Measurements from ENCODE around the gene HPS1. TPM values are rescaled to one million over a fixed set of nuclear protein-coding genes. Genes with fewer than 3 reads are reported as not detected.

HPS1 gene
- total RNA-seq, 1 donor from 2014 or later: 31.9 TPM

DNA sequence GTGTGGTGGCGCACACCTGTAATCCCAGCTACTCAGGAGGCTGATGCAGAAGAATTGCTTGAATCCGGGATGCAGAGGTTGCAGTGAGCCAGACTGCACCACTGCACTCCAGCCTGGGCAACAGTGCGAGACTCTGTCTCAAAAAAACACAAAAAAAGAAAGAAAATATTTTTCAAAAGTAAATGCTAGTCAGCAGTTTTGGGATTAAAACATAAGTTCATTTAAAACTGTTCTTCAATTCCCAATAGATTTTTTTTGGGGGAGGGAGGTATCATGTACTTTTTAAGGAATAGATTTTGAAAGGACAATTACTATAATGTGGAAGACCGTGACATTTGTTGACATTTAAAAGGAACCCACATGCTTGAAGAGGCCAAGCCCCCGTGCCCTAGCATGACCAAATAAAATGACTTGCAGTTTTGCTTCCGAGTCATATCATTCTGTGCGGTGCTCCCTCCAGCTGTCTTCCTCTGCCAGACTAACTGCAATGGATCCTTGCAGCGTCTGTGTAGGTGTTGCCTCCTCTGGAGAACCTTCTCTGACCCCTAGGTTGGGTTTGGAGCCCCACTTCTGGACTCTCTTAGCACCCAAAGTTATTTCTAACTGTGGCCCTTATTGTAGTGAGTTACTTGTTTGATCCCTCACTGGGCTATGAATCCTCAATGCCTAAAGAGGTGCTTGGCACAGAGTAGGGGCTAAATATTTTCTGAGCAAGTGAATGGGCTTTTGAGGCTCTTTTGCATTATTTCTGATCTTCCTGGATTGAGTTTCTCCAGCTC, 17.4 kb upstream of the HPS1 start:
- peaks cover 55% of the 10 kb centered on the region for H3K4me1 ChIP-seq
- no peak for TF ChIP-seq CTCF (IDR thresholded peaks at IDR 0.05; ENCODE audit: borderline replicate concordance)
- H3K4me3 ChIP-seq: no peak overlapping the region
- intact Hi-C loops (cut with micrococcal nuclease): no loop called here
- no peaks in the 10 kb centered on the region for H3K36me3 ChIP-seq
- peak overlapping the region; percentile 68 for H3K27ac ChIP-seq (replicated peaks)
- no peak for DNase-seq
- peaks cover 14% of the 10 kb centered on the region for H3K27me3 ChIP-seq (ENCODE audit: low read depth)
- H3K9me3 ChIP-seq (replicated peaks): no peaks in the 10 kb centered on the region

- peak overlapping the region; percentile 82 for H3K27ac ChIP-seq (replicated peaks)
These were observed 16.3 kb upstream of the HPS1 start for GRCh38 chr10:98463016-98463415.

DNA sequence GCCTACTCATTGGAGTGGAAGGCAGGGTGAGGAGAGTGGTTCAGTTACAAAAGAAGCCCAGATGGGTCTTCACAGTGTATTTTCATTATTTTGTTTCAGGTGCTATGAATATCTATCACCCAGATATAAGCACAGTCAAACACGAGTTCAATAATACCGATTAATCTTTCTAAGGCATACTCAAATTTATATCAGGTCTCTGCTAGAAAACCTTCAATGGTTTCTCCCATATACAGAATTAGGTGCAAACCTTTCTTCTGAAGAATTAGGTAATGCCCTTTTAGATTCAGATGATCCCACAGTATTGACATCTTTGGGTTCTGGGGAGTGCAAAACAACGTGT, 14.7 kb upstream of the HPS1 start:
- intact Hi-C loops (cut with micrococcal nuclease): no loop called here
- no peak for TF ChIP-seq CTCF (IDR thresholded peaks at IDR 0.05; ENCODE audit: borderline replicate concordance)
- H3K27ac ChIP-seq (replicated peaks): peak overlapping the region; percentile 82
- no peaks in the 10 kb centered on the region for H3K36me3 ChIP-seq
- H3K4me1 ChIP-seq: peaks cover 31% of the 10 kb centered on the region
- no peak for DNase-seq
- H3K4me3 ChIP-seq: no peak overlapping the region
- H3K27me3 ChIP-seq (ENCODE audit: low read depth): peaks cover 5% of the 10 kb centered on the region
- H3K9me3 ChIP-seq (replicated peaks): no peaks in the 10 kb centered on the region

More at GRCh38 chr10:98463016-98463415, 16.3 kb upstream of the HPS1 start:
- intact Hi-C loops (cut with micrococcal nuclease): no loop called here
- DNase-seq: no peak
- Histone ChIP-seq H3K4me1 (peaks cover 44% of the 10 kb centered on the region), H3K36me3 (no peaks in the 10 kb centered on the region), H3K27me3 (ENCODE audit: low read depth) (peaks cover 10% of the 10 kb centered on the region), H3K9me3 (replicated peaks) (no peaks in the 10 kb centered on the region), H3K4me3 (no peak overlapping the region)
- TF ChIP-seq CTCF (IDR thresholded peaks at IDR 0.05; ENCODE audit: borderline replicate concordance): no peak

DNA sequence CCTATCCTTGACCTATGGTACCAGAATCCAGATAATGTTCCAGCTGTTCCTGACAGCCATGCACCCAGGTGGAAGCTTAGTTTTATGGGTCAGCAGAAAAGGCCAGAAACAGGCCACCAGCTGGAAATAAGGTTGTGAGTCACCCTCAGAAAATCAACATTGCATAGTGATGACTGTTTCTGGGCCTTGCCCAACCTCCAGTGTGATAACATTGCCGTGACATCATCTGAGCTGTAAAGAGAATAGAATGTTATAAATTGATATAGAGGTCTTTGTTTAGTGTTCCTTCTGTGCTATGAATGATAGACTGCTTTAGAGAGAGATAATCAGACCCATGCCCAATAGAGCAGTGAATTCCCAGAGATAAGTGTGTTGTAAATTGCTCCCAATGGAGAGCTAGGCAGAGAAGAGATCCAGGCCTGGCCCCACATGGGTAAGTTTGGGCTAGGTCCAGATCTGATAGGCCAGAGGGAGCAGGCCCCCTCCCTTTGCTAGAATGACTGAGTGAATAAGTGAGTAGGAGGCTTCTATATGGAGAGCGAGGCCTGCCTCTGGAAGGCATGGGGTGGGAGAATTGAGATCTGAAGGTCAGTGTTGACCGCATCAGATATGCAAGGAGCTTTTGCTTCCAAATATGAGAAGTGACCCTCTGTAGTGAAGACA, 14.2 kb upstream of the HPS1 start:
- TF ChIP-seq CTCF (IDR thresholded peaks at IDR 0.05; ENCODE audit: borderline replicate concordance): no peak
- Histone ChIP-seq H3K4me3 (no peak overlapping the region), H3K36me3 (no peaks in the 10 kb centered on the region), H3K4me1 (peaks cover 29% of the 10 kb centered on the region), H3K9me3 (replicated peaks) (no peaks in the 10 kb centered on the region), H3K27ac (replicated peaks) (peak overlapping the region; percentile 82), H3K27me3 (ENCODE audit: low read depth) (no peaks in the 10 kb centered on the region)
- DNase-seq: no peak
- intact Hi-C loops (cut with micrococcal nuclease): no loop called here

DNA sequence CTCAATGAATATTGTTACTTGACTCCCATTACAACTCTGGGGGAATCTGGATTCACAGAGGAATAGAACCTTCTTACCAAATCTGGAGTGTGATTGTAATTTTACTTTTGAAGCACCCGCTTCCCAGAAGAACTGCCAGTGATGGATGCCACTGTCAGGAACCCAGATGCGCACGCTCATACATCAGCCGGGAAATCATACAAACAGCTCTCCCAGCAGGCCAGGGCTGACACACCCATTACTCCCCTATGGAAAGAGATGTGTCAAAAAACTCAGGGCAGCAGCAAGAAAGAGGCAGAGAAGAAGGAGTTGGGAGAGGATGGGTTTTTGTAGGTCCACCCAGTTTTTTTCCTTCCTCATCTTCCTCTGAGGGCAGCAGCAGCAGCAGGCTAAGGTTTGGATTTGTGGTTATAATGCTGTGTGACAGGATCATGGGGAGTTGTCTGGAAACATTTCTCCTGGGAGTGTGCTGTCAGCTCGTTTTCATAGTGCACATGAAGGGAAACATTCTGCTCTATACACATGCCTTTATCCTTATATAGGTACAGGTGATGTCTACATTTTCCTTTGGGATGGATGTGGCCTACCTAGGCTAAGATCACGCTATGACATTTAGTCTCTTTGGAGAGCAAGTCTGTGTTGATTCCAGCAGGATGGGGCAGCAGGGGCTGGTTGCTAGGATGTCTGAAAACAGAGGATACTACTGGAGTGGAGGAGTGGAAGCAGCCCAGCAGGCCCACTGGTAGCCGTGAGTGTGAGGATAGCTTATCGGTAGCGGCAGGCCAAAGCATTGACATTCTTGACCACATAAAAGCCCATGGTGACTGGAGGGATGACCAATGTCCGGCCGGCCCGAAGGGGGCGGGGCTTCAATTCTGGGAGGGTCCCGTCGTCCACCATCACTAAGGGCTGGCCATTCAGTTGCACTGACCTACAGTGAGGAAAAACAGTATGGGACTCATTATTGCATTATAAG, 12.4 kb upstream of the HPS1 start:
- intact Hi-C loops (cut with micrococcal nuclease): no loop called here
- no peaks in the 10 kb centered on the region for H3K36me3 ChIP-seq
- H3K9me3 ChIP-seq (replicated peaks): no peaks in the 10 kb centered on the region
- no peak for DNase-seq
- H3K4me1 ChIP-seq: peaks cover 17% of the 10 kb centered on the region
- no peak for TF ChIP-seq CTCF (IDR thresholded peaks at IDR 0.05; ENCODE audit: borderline replicate concordance)
- no peak overlapping the region for H3K4me3 ChIP-seq
- no peaks in the 10 kb centered on the region for H3K27me3 ChIP-seq (ENCODE audit: low read depth)
- no peak overlapping the region for H3K27ac ChIP-seq (replicated peaks)
